ENCODE results near the gene KCNG2. TPM values are rescaled to one million over a fixed set of nuclear protein-coding genes. Genes with fewer than 3 reads are reported as not detected.

Gene KCNG2
- total and polyA plus RNA-seq, 12 donors = 0.16 to 0.79 (median 0.24) TPM; not detected in 7

- H3K27me3 ChIP-seq = peaks cover 0 to 57% (median 48%) of the 10 kb centered on the region in 7 donors
- 79 to 87% methylated on average over 24 of the region's 24 CpGs for WGBS, 2 donors
- peaks cover 0 to 13% (median 0%) of the 10 kb centered on the region in 11 donors for H3K9me3 ChIP-seq
- TF ChIP-seq, protein P1, sequence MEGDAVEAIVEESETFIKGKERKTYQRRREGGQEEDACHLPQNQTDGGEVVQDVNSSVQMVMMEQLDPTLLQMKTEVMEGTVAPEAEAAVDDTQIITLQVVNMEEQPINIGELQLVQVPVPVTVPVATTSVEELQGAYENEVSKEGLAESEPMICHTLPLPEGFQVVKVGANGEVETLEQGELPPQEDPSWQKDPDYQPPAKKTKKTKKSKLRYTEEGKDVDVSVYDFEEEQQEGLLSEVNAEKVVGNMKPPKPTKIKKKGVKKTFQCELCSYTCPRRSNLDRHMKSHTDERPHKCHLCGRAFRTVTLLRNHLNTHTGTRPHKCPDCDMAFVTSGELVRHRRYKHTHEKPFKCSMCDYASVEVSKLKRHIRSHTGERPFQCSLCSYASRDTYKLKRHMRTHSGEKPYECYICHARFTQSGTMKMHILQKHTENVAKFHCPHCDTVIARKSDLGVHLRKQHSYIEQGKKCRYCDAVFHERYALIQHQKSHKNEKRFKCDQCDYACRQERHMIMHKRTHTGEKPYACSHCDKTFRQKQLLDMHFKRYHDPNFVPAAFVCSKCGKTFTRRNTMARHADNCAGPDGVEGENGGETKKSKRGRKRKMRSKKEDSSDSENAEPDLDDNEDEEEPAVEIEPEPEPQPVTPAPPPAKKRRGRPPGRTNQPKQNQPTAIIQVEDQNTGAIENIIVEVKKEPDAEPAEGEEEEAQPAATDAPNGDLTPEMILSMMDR (IDR thresholded peaks at IDR 0.05) = no peak
- intact Hi-C loops (cut with DNase I) = no loop called here
- H3K4me1 ChIP-seq = no peaks in the 10 kb centered on the region
- ATAC-seq = no peak
- H3K27ac ChIP-seq = no peak overlapping the region
- no peak overlapping the region for H3K4me3 ChIP-seq
- no peak for DNase-seq
- H3K36me3 ChIP-seq = no peaks in the 10 kb centered on the region
Measured at GRCh38 chr18:79874553-79875530, 77.1 kb downstream of the KCNG2 start.

GRCh38 chr18:79875531-79875919, 77.8 kb downstream of the KCNG2 start:
- Histone ChIP-seq H3K36me3 (no peaks in the 10 kb centered on the region), H3K27me3 (peaks cover 0 to 57% (median 48%) of the 10 kb centered on the region in 7 donors), H3K4me1 (no peaks in the 10 kb centered on the region), H3K9me3 (peaks cover 0 to 13% (median 0%) of the 10 kb centered on the region in 11 donors), H3K27ac (no peak overlapping the region), H3K4me3 (no peak overlapping the region)
- intact Hi-C loops (cut with DNase I) = no loop called here
- TF ChIP-seq, protein P1 (IDR thresholded peaks at IDR 0.05) = no peak
- WGBS, 2 donors = 82 to 87% methylated on average over 15 of the region's 15 CpGs
- ATAC-seq (no peak), DNase-seq (no peak)

DNA sequence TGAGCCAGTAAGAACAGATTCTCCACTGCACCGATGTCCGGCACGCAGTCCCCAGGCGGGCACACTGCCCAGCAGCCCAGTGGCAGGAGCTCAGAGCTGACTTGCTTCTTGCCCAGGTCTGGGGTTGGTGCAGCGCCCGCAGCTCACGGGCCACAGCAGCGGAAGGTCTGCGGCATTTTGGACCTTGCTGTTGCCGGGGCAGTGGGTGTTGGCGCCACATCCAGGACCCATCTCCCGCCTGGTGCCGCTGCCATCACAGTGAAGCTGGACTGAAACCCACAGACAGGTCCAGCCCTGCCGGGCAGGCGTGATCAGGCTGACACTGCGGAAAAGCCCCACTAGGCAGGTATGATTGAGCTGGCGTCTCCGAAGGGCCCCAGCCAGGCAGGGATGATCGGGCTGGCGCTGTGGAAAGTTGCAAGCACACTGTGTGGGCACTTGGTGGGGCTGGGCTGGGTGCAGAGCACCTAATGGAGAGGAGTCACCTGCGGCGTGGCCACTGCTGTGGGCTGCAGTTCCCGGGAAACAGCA, 78.3 kb downstream of the KCNG2 start:
- TF ChIP-seq, protein P1 (IDR thresholded peaks at IDR 0.05) = no peak
- H3K4me3 ChIP-seq = no peak overlapping the region
- intact Hi-C loops (cut with DNase I) = no loop called here
- no peak for DNase-seq
- peaks cover 0 to 13% (median 0%) of the 10 kb centered on the region in 11 donors for H3K9me3 ChIP-seq
- no peaks in the 10 kb centered on the region for H3K4me1 ChIP-seq
- H3K27ac ChIP-seq = no peak overlapping the region
- no peak for ATAC-seq
- WGBS, 2 donors = 90 to 91% methylated on average over 23 of the region's 23 CpGs
- H3K36me3 ChIP-seq = no peaks in the 10 kb centered on the region
- H3K27me3 ChIP-seq = peaks cover 0 to 57% (median 48%) of the 10 kb centered on the region in 7 donors

DNA sequence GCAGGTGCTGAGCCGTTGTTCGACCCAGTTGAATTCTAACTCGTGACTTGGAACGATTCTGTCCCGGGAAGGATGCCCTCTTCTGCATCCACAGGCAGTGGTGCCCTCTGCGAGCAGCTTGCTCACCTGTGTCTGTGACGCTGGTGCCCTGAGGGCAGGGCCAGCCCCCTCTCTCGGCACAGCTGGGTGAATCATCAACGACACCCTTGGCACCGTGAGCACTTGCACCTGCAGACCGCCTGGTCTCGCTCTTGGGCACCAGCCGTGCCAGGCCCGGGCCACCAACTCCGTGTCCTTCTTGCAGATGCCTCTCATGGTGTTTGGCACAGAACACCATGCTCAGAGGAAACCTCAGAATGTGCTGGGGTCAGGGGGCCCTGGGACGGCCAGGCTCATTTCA, 78.8 kb downstream of the KCNG2 start:
- H3K9me3 ChIP-seq = peaks cover 0 to 13% (median 0%) of the 10 kb centered on the region in 11 donors
- H3K4me1 ChIP-seq = no peaks in the 10 kb centered on the region
- H3K36me3 ChIP-seq = no peaks in the 10 kb centered on the region
- no peak for DNase-seq
- TF ChIP-seq, protein P1 (IDR thresholded peaks at IDR 0.05) = no peak
- H3K27ac ChIP-seq = no peak overlapping the region
- H3K27me3 ChIP-seq = peaks cover 0 to 53% (median 47%) of the 10 kb centered on the region in 7 donors
- intact Hi-C loops (cut with DNase I) = no loop called here
- H3K4me3 ChIP-seq = no peak overlapping the region
- WGBS, 2 donors = 84 to 87% methylated on average over 16 of the region's 16 CpGs
- peak in 1 of 8 donors; percentile 19 for ATAC-seq
